ENCODE measurements around the gene MASP1.

Gene MASP1

GRCh38 chr3:187257992-187258692, 33.4 kb downstream of the MASP1 start:
- Histone ChIP-seq H3K27me3 (ENCODE audit: insufficient read depth, poor library complexity, severe bottlenecking) (no peaks in the 10 kb centered on the region), H3K27ac (ENCODE audit: poor library complexity, severe bottlenecking) (no peak overlapping the region), H3K9me3 (ENCODE audit: severe bottlenecking) (no peaks in the 10 kb centered on the region), H3K4me3 (ENCODE audit: severe bottlenecking) (no peak overlapping the region), H3K36me3 (ENCODE audit: low read depth) (no peaks in the 10 kb centered on the region), H3K4me1 (ENCODE audit: insufficient read depth, poor library complexity, severe bottlenecking) (no peaks in the 10 kb centered on the region)
- ATAC-seq (ENCODE audit: low read depth) = no peak
- TF ChIP-seq CTCF (IDR thresholded peaks at IDR 0.05; ENCODE audit: poor library complexity, severe bottlenecking) = no peak
- DNase-seq (ENCODE audit: low spot score) = no peak

GRCh38 chr3:187257471-187257870, 34.1 kb downstream of the MASP1 start:
- Histone ChIP-seq H3K27me3 (ENCODE audit: insufficient read depth, poor library complexity, severe bottlenecking) (no peaks in the 10 kb centered on the region), H3K4me1 (ENCODE audit: insufficient read depth, poor library complexity, severe bottlenecking) (no peaks in the 10 kb centered on the region), H3K9me3 (ENCODE audit: severe bottlenecking) (no peaks in the 10 kb centered on the region), H3K4me3 (ENCODE audit: severe bottlenecking) (no peak overlapping the region), H3K27ac (ENCODE audit: poor library complexity, severe bottlenecking) (no peak overlapping the region), H3K36me3 (ENCODE audit: low read depth) (no peaks in the 10 kb centered on the region)
- TF ChIP-seq CTCF (IDR thresholded peaks at IDR 0.05; ENCODE audit: poor library complexity, severe bottlenecking) = no peak
- DNase-seq (ENCODE audit: low spot score) (no peak), ATAC-seq (ENCODE audit: low read depth) (no peak)

- DNase-seq (ENCODE audit: low spot score) (no peak), ATAC-seq (ENCODE audit: low read depth) (no peak)
- Histone ChIP-seq H3K9me3 (ENCODE audit: severe bottlenecking) (no peaks in the 10 kb centered on the region), H3K36me3 (ENCODE audit: low read depth) (no peaks in the 10 kb centered on the region), H3K4me1 (ENCODE audit: insufficient read depth, poor library complexity, severe bottlenecking) (no peaks in the 10 kb centered on the region), H3K27me3 (ENCODE audit: insufficient read depth, poor library complexity, severe bottlenecking) (no peaks in the 10 kb centered on the region), H3K27ac (ENCODE audit: poor library complexity, severe bottlenecking) (no peak overlapping the region), H3K4me3 (ENCODE audit: severe bottlenecking) (no peak overlapping the region)
- TF ChIP-seq CTCF (IDR thresholded peaks at IDR 0.05; ENCODE audit: poor library complexity, severe bottlenecking) = no peak
Observed at GRCh38 chr3:187256051-187256616, 35.4 kb downstream of the MASP1 start.

GRCh38 chr3:187255314-187255713, 36.2 kb downstream of the MASP1 start:
- H3K4me3 ChIP-seq (ENCODE audit: severe bottlenecking) = no peak overlapping the region
- DNase-seq (ENCODE audit: low spot score) = no peak
- H3K27me3 ChIP-seq (ENCODE audit: insufficient read depth, poor library complexity, severe bottlenecking) = no peaks in the 10 kb centered on the region
- no peak for ATAC-seq (ENCODE audit: low read depth)
- no peaks in the 10 kb centered on the region for H3K4me1 ChIP-seq (ENCODE audit: insufficient read depth, poor library complexity, severe bottlenecking)
- no peaks in the 10 kb centered on the region for H3K36me3 ChIP-seq (ENCODE audit: low read depth)
- no peak for TF ChIP-seq CTCF (IDR thresholded peaks at IDR 0.05; ENCODE audit: poor library complexity, severe bottlenecking)
- H3K27ac ChIP-seq (ENCODE audit: poor library complexity, severe bottlenecking) = no peak overlapping the region
- H3K9me3 ChIP-seq (ENCODE audit: severe bottlenecking) = no peaks in the 10 kb centered on the region

- no peaks in the 10 kb centered on the region for H3K27me3 ChIP-seq (ENCODE audit: insufficient read depth, poor library complexity, severe bottlenecking)
- no peak overlapping the region for H3K4me3 ChIP-seq (ENCODE audit: severe bottlenecking)
- no peaks in the 10 kb centered on the region for H3K4me1 ChIP-seq (ENCODE audit: insufficient read depth, poor library complexity, severe bottlenecking)
- no peaks in the 10 kb centered on the region for H3K9me3 ChIP-seq (ENCODE audit: severe bottlenecking)
- TF ChIP-seq CTCF (IDR thresholded peaks at IDR 0.05; ENCODE audit: poor library complexity, severe bottlenecking) = no peak
- no peak for ATAC-seq (ENCODE audit: low read depth)
- H3K36me3 ChIP-seq (ENCODE audit: low read depth) = no peaks in the 10 kb centered on the region
- DNase-seq (ENCODE audit: low spot score) = no peak
- no peak overlapping the region for H3K27ac ChIP-seq (ENCODE audit: poor library complexity, severe bottlenecking)
Observed at GRCh38 chr3:187252311-187252710, 39.2 kb downstream of the MASP1 start.

Measured in RWPE2 (cell line).